Parathyroid adenoma (tissue), 2 donors: ENCODE measurements around the gene NELFB.

Experiments
- H2AFZ ChIP-seq: fragments of 300-600 bp; sonication (generic); one replicate; pipeline ENCODE4 v1.7.0; 2017; ENCODE audit warnings: antibody characterized with exemption, mild to moderate bottlenecking
- H3K27ac ChIP-seq: fragments of 300-600 bp; sonication (generic); one replicate; pipeline ENCODE4 v1.7.0; 2017
- H3K27me3 ChIP-seq: fragments of 300-600 bp; sonication (generic); one replicate; pipeline ENCODE4 v1.7.0; 2017; ENCODE audit warnings: low read length; ENCODE audit not compliant: control insufficient read depth, insufficient read depth
- H3K36me3 ChIP-seq: fragments of 300-600 bp; sonication (generic); one replicate; pipeline ENCODE4 v1.7.0; 2017; ENCODE audit warnings: low read length; ENCODE audit not compliant: control insufficient read depth, insufficient read depth
- H3K4me1 ChIP-seq: fragments of 300-600 bp; sonication (generic); one replicate; pipeline ENCODE4 v1.7.0; 2017; ENCODE audit warnings: control low read depth
- H3K4me2 ChIP-seq: fragments of 300-600 bp; sonication (generic); one replicate; pipeline ENCODE4 v1.7.0; 2017; ENCODE audit warnings: low read length
- H3K4me3 ChIP-seq: fragments of 300-600 bp; sonication (generic); one replicate; pipeline ENCODE4 v1.7.0; 2017; ENCODE audit warnings: low read depth, low read length
- H3K79me2 ChIP-seq: fragments of 300-600 bp; sonication (generic); one replicate; pipeline ENCODE4 v1.7.0; 2017; ENCODE audit warnings: control low read depth
- H3K9ac ChIP-seq: fragments of 300-600 bp; sonication (generic); one replicate; pipeline ENCODE4 v1.7.0; 2017; ENCODE audit warnings: mild to moderate bottlenecking
- H3K9me3 ChIP-seq: fragments of 300-600 bp; sonication (generic); one replicate; pipeline ENCODE4 v1.7.0; 2017; ENCODE audit warnings: low read length; ENCODE audit not compliant: control insufficient read depth
- CTCF ChIP-seq: fragments of 300-600 bp; sonication (generic); IDR thresholded peaks from one replicate; pipeline ENCODE4 v1.7.0; 2017; ENCODE audit warnings: antibody characterized with exemption, mild to moderate bottlenecking
- donor health status: primary hyperparathyroidism.

The NELFB gene

DNA sequence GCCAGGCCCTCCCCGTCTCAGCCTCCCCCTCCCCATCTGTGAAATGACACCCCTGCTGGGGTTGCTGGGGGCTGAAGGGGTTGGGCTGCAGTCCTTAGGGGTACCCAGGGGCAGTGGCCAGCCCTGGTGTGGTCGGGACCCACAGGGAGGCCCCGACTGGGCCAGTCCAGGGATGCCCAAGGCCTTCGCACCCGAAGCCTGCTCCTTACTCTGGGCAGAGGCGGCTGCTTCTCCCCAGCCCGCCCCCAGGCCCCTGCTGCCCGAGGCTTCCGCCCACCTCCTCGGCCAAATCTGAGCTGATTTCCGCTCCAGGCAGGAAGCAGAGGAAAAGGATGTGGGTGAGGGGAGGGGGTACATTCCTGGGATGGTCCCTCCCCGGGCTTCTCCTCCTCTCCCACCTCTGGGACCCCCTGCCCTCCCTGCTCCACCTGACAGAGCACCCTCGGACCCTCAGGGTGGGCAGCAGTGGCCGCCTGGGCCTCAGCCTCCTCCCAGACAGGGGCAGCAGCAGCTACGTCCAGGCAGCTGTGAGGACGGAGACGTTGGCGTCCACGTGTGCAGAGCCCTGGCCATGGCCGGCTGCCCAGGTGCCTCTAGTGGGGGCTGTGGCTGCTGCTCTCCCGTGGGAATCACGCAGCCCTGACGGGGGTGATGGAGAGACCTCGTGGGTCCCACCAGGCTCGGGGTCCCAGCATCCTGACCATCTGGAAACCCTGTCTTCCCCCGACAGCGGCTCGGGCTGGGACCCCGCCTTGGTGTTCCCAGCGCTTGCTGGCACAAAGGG lies 51.1 kb downstream of the NELFB start:
- H3K79me2 ChIP-seq: no peaks in the 10 kb centered on the region
- H2AFZ ChIP-seq: no peak overlapping the region
- H3K4me2 ChIP-seq: no peak overlapping the region
- no peak for TF ChIP-seq CTCF
- H3K9me3 ChIP-seq: no peaks in the 10 kb centered on the region
- no peak overlapping the region for H3K9ac ChIP-seq
- peak overlapping the region; percentile 60 for H3K27ac ChIP-seq
- no peaks in the 10 kb centered on the region for H3K36me3 ChIP-seq
- H3K4me1 ChIP-seq: no peaks in the 10 kb centered on the region
- no peak overlapping the region for H3K4me3 ChIP-seq
- no peaks in the 10 kb centered on the region for H3K27me3 ChIP-seq

DNA sequence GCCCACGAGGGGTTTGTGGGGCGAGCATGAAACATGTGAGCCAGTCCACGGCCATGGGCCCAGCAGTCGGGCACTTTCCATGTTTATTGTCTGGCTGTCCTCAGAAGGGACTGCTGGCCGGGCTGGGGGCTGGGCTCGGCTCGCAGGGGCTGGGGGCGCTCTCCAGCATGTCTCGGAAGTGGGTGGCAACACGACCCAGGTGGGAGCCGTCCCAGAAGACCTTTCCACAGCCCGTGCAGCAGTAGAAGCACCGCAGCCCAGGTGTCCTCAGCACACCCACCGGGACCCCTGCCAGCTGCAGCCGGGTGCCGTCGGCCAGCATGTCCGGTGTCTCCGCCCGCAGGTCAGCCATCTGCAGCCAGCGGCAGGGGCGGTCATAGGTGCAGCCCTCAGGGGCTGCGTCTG lies 51.7 kb downstream of the NELFB start:
- no peak overlapping the region for H2AFZ ChIP-seq
- no peak overlapping the region for H3K4me2 ChIP-seq
- H3K36me3 ChIP-seq: no peaks in the 10 kb centered on the region
- H3K4me3 ChIP-seq: no peak overlapping the region
- H3K27ac ChIP-seq: no peak overlapping the region
- TF ChIP-seq CTCF: no peak
- H3K9ac ChIP-seq: no peak overlapping the region
- no peaks in the 10 kb centered on the region for H3K4me1 ChIP-seq
- no peaks in the 10 kb centered on the region for H3K79me2 ChIP-seq
- H3K9me3 ChIP-seq: no peaks in the 10 kb centered on the region
- no peaks in the 10 kb centered on the region for H3K27me3 ChIP-seq

DNA sequence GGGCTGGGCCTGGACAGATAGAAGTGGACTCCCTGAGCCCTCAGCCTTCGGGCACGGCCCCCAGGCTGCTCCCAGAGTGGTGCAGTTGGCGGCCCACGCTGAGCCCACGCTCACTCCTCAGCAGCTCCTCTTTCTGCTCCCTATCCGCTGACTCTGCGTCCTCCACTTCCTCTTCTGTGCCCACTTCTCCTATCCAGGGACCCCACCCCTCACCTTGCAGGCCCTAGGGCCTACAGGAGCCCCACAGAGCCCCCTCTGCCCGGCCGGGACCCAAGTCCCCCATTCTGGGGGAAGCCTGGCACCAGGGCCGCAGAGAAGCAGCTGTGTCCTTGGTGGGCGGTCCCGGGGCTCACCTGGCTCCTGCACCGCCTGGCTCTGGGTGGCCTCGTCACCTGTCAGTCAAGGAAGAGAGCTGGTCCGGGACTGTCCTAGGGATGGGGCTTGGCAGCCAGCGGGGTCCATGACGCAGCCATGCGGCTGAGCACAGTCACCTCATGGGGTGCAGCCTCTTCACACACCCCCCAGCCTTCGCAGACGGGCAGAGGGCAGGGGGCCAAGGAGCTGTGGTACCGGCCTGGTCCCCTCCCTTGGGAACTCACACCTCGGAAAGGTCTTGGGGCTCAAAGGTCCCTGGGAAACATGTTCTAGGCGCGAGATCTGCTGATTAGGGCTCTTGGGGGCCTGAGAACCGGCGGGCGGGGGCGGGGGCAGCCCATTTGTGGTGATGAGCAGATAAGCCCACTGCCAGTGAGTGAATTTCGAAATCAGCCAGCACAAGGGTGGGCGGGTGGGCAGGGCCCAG lies 52.3 kb downstream of the NELFB start:
- Histone ChIP-seq H3K4me3 (no peak overlapping the region), H3K27ac (no peak overlapping the region), H3K36me3 (no peaks in the 10 kb centered on the region), H3K4me1 (no peaks in the 10 kb centered on the region), H3K27me3 (no peaks in the 10 kb centered on the region), H3K79me2 (no peaks in the 10 kb centered on the region), H3K4me2 (no peak overlapping the region), H3K9me3 (no peaks in the 10 kb centered on the region), H2AFZ (no peak overlapping the region), H3K9ac (no peak overlapping the region)
- no peak for TF ChIP-seq CTCF

GRCh38 chr9:137308057-137308619 lies 53.0 kb downstream of the NELFB start:
- Histone ChIP-seq H3K79me2 (no peaks in the 10 kb centered on the region), H3K27ac (no peak overlapping the region), H3K9me3 (no peaks in the 10 kb centered on the region), H3K36me3 (no peaks in the 10 kb centered on the region), H2AFZ (no peak overlapping the region), H3K4me3 (no peak overlapping the region), H3K27me3 (no peaks in the 10 kb centered on the region), H3K9ac (no peak overlapping the region), H3K4me2 (no peak overlapping the region), H3K4me1 (no peaks in the 10 kb centered on the region)
- no peak for TF ChIP-seq CTCF
